Right cardiac atrium (tissue), 5 donors: Measurements from ENCODE around the gene GART. TPM values are rescaled to one million over a fixed set of nuclear protein-coding genes. Genes with fewer than 3 reads are reported as not detected.
"Not testable (repeated sequence)": the region's sequence is repeated elsewhere in the genome, so short reads cannot be mapped to it uniquely, and the experiment has no call there.

Experiments
- ATAC-seq, 2 donors: fragments of 200-7000 bp; cut with Tn5 transposase; one replicate each; pipeline versions ENCODE4 v1.8.0 to v1.9.1; 2020; ENCODE audit warnings: moderate library complexity in 2 of 2, mild to moderate bottlenecking in 1 of 2
- DNase-seq, 3 donors: peaks; one replicate each; pipeline ENCODE4 v3.0.0-alpha.2; 2020
- H3K27ac ChIP-seq: one replicate; pipeline ENCODE4 v1.5.1; 2013; ENCODE audit warnings: mild to moderate bottlenecking, low read length, control low read depth, moderate library complexity
- H3K27me3 ChIP-seq: one replicate; pipeline ENCODE4 v1.6.1; 2013; ENCODE audit not compliant: control insufficient read depth, insufficient read depth
- H3K4me1 ChIP-seq: one replicate; pipeline ENCODE4 v1.6.1; 2013; ENCODE audit warnings: low read length; ENCODE audit not compliant: control insufficient read depth, insufficient read depth
- H3K4me3 ChIP-seq: one replicate; pipeline ENCODE4 v1.5.1; 2013; ENCODE audit warnings: low read length, control low read depth
- H3K9me3 ChIP-seq: one replicate; pipeline ENCODE4 v1.6.1; 2013; ENCODE audit warnings: low read length; ENCODE audit not compliant: control insufficient read depth
- WGBS: extraction: QIAGEN DNeasy Blood & Tissue Kit; methylation state at CpG from one replicate; pipeline ENCODE4 v1.1.7; 2013; 5-methylcytosine and 5-hydroxymethylcytosine counted together
- intact Hi-C, 4 donors: fragments of 100-400 bp; cut with DNase I; formaldehyde crosslinking; loops; one replicate each; pipeline versions ENCODE4 v1.11.0 to v1.14.0; 2022 to 2023
- polyA plus RNA-seq: library from polyadenylated mRNA; stranded (reverse); fragments of 200-250 nt; gene quantifications from one replicate; pipeline ENCODE4 v1.2.3, GENCODE V29; 2013
- total RNA-seq, 4 donors: library from RNA; stranded (reverse); fragmentation: NEBNext Ultra II Directional; extraction: Animal tissue kit (Norgen Biotek cat#: 25700); gene quantifications; one replicate each; pipeline ENCODE4 v1.2.1, GENCODE V29; 2021
- donor health status: healthy with polysubstance abuse.
- donor health status: DM: no; HTN: yes; CAD: no.
- donor health status: DM: no; HTN: no; CAD: no.
- donor health status: DM: no; HTN: yes; CAD: no; lungs with severe emphysema.
- donor health status: DM: yes; HTN: yes; CAD: no.

Gene GART
- total and polyA plus RNA-seq, 5 donors: 12.7 to 47.4 (median 30.2) TPM

GRCh38 chr21:33511639-33512038, 30.3 kb downstream of the GART start:
- WGBS: 96% methylated on average over 4 of the region's 4 CpGs

GRCh38 chr21:33510826-33511225, 31.1 kb downstream of the GART start:
- H3K27ac ChIP-seq: no peak overlapping the region
- intact Hi-C loops: no loop called here
- ATAC-seq: no peak

More at GRCh38 chr21:33511639-33512038, 30.3 kb downstream of the GART start:
- H3K27me3 ChIP-seq: no peaks in the 10 kb centered on the region
- ATAC-seq: no peak
- no peak overlapping the region for H3K4me3 ChIP-seq
- no peaks in the 10 kb centered on the region for H3K9me3 ChIP-seq
- no peak overlapping the region for H3K27ac ChIP-seq
- intact Hi-C loops: no loop called here
- H3K4me1 ChIP-seq: no peaks in the 10 kb centered on the region
- DNase-seq: no peak

GRCh38 chr21:33507003-33507402, 34.9 kb downstream of the GART start:
- H3K4me1 ChIP-seq, H3K9me3 ChIP-seq, DNase-seq, ATAC-seq, H3K27ac ChIP-seq, intact Hi-C loops, H3K4me3 ChIP-seq, H3K27me3 ChIP-seq: not testable (repeated sequence)
- 98% methylated on average over 1 of the region's 1 CpG for WGBS

More at GRCh38 chr21:33510826-33511225, 31.1 kb downstream of the GART start:
- H3K4me3 ChIP-seq: no peak overlapping the region
- no peaks in the 10 kb centered on the region for H3K27me3 ChIP-seq
- no peak for DNase-seq
- WGBS: 86% methylated on average over 8 of the region's 8 CpGs
- H3K9me3 ChIP-seq: no peaks in the 10 kb centered on the region
- no peaks in the 10 kb centered on the region for H3K4me1 ChIP-seq

- DNase-seq (no peak), ATAC-seq (no peak)
- WGBS: 92% methylated on average over 8 of the region's 8 CpGs
- intact Hi-C loops: no loop called here
- no peaks in the 10 kb centered on the region for H3K27me3 ChIP-seq
- H3K4me1 ChIP-seq: no peaks in the 10 kb centered on the region
- no peak overlapping the region for H3K27ac ChIP-seq
- H3K9me3 ChIP-seq: no peaks in the 10 kb centered on the region
- H3K4me3 ChIP-seq: no peak overlapping the region
Measured at GRCh38 chr21:33505833-33506232, 36.1 kb downstream of the GART start.

- no peaks in the 10 kb centered on the region for H3K9me3 ChIP-seq
- intact Hi-C loops: no loop called here
- DNase-seq (no peak), ATAC-seq (no peak)
- H3K27ac ChIP-seq: no peak overlapping the region
- H3K27me3 ChIP-seq: no peaks in the 10 kb centered on the region
- H3K4me3 ChIP-seq: no peak overlapping the region
- 60% methylated on average over 7 of the region's 7 CpGs for WGBS
- no peaks in the 10 kb centered on the region for H3K4me1 ChIP-seq
Measured at GRCh38 chr21:33496345-33496744, 45.6 kb downstream of the GART start.

GRCh38 chr21:33495743-33496142, 46.2 kb downstream of the GART start:
- WGBS: 44% methylated on average over 4 of the region's 4 CpGs
- H3K9me3 ChIP-seq: no peaks in the 10 kb centered on the region

GRCh38 chr21:33493756-33494155, 48.2 kb downstream of the GART start:
- H3K27ac ChIP-seq: no peak overlapping the region
- ATAC-seq: no peak
- H3K4me1 ChIP-seq: no peaks in the 10 kb centered on the region
- no peaks in the 10 kb centered on the region for H3K9me3 ChIP-seq
- H3K4me3 ChIP-seq: no peak overlapping the region
- intact Hi-C loops: no loop called here
- H3K27me3 ChIP-seq: no peaks in the 10 kb centered on the region
- DNase-seq: no peak
- 76% methylated on average over 3 of the region's 3 CpGs for WGBS

More at GRCh38 chr21:33495743-33496142, 46.2 kb downstream of the GART start:
- H3K27me3 ChIP-seq: no peaks in the 10 kb centered on the region
- H3K27ac ChIP-seq: no peak overlapping the region
- DNase-seq (no peak), ATAC-seq (no peak)
- H3K4me3 ChIP-seq: no peak overlapping the region
- H3K4me1 ChIP-seq: no peaks in the 10 kb centered on the region
- intact Hi-C loops: no loop called here

- no peaks in the 10 kb centered on the region for H3K9me3 ChIP-seq
- intact Hi-C loops: no loop called here
- H3K4me1 ChIP-seq: no peaks in the 10 kb centered on the region
- no peak overlapping the region for H3K4me3 ChIP-seq
- no peak overlapping the region for H3K27ac ChIP-seq
- ATAC-seq: no peak
- 57% methylated on average over 2 of the region's 2 CpGs for whole genome bisulfite sequencing
- no peaks in the 10 kb centered on the region for H3K27me3 ChIP-seq
- DNase-seq: no peak
Measured at GRCh38 chr21:33492571-33492970, 49.3 kb downstream of the GART start.

GRCh38 chr21:33491373-33492102, 50.4 kb downstream of the GART start, which contains the start of gene DNAJC28:
TSS of gene DNAJC28 (minus strand) at chr21:33491716. CDS start at chr21:33489393, 2,323 bp downstream.
- Histone ChIP-seq H3K4me1 (no peaks in the 10 kb centered on the region), H3K9me3 (no peaks in the 10 kb centered on the region), H3K27me3 (no peaks in the 10 kb centered on the region), H3K4me3 (peak within 1 kb of the TSS; percentile 53), H3K27ac (peak within 1 kb of the TSS; percentile 55)
- ATAC-seq (peak; percentile 99), DNase-seq (peak; percentile 95 to 98 (median 97))
- WGBS: under 1% methylated on average over 52 of the region's 52 CpGs
- intact Hi-C loops: no loop called here

GRCh38 chr21:33490991-33491372, 50.9 kb downstream of the GART start:
- peak overlapping the region; percentile 53 for H3K4me3 ChIP-seq
- H3K9me3 ChIP-seq: no peaks in the 10 kb centered on the region
- no peaks in the 10 kb centered on the region for H3K4me1 ChIP-seq
- no peak for ATAC-seq
- no peak for DNase-seq
- no peaks in the 10 kb centered on the region for H3K27me3 ChIP-seq
- intact Hi-C loops: no loop called here
- H3K27ac ChIP-seq: no peak overlapping the region
- WGBS: 12% methylated on average over 12 of the region's 12 CpGs

GRCh38 chr21:33488936-33489335, 53.0 kb downstream of the GART start:
- Histone ChIP-seq H3K9me3 (no peaks in the 10 kb centered on the region), H3K27me3 (no peaks in the 10 kb centered on the region), H3K4me3 (no peak overlapping the region), H3K27ac (no peak overlapping the region), H3K4me1 (no peaks in the 10 kb centered on the region)
- ATAC-seq (no peak), DNase-seq (no peak)
- 93% methylated on average over 4 of the region's 4 CpGs for WGBS
- intact Hi-C loops: no loop called here
